ENCODE data around the gene MMP10.
"Not testable (repeated sequence)": the region's sequence is repeated elsewhere in the genome, so short reads cannot be mapped to it uniquely, and the experiment has no call there.

MMP10 gene

GRCh38 chr11:102730944-102731343 lies 49.5 kb downstream of the MMP10 start:
- H3K4me1 ChIP-seq (ENCODE audit: control insufficient read depth, insufficient read depth, low read length); H3K27ac ChIP-seq (ENCODE audit: insufficient read depth, low read depth, low read length, poor library complexity, severe bottlenecking); H3K27me3 ChIP-seq (ENCODE audit: control insufficient read depth, insufficient read depth, low read length, poor library complexity, severe bottlenecking); H3K4me3 ChIP-seq (ENCODE audit: insufficient read depth, low read depth, low read length); H3K9me3 ChIP-seq (ENCODE audit: control insufficient read depth, low read length); H3K36me3 ChIP-seq (ENCODE audit: control insufficient read depth, insufficient read depth, low read length): not testable (repeated sequence)
- whole genome bisulfite sequencing, 2 experiments, result 45 to 48% methylated on average over 8 of the region's 8 CpGs

GRCh38 chr11:102729849-102730815 lies 50.3 kb downstream of the MMP10 start:
- Histone ChIP-seq H3K4me3 (ENCODE audit: insufficient read depth, low read depth, low read length) (no peak overlapping the region), H3K9me3 (ENCODE audit: control insufficient read depth, low read length) (no peaks in the 10 kb centered on the region), H3K4me1 (ENCODE audit: control insufficient read depth, insufficient read depth, low read length) (no peaks in the 10 kb centered on the region), H3K27ac (ENCODE audit: insufficient read depth, low read depth, low read length, poor library complexity, severe bottlenecking) (no peak overlapping the region), H3K36me3 (ENCODE audit: control insufficient read depth, insufficient read depth, low read length) (no peaks in the 10 kb centered on the region), H3K27me3 (ENCODE audit: control insufficient read depth, insufficient read depth, low read length, poor library complexity, severe bottlenecking) (no peaks in the 10 kb centered on the region)
- 92 to 95% methylated on average over 9 of the region's 9 CpGs for WGBS, 2 experiments

- no peak overlapping the region for H3K27ac ChIP-seq (ENCODE audit: insufficient read depth, low read depth, low read length, poor library complexity, severe bottlenecking)
- WGBS, 2 experiments, result 96 to 98% methylated on average over 2 of the region's 2 CpGs
- no peaks in the 10 kb centered on the region for H3K9me3 ChIP-seq (ENCODE audit: control insufficient read depth, low read length)
These were observed 52.5 kb downstream of the MMP10 start for GRCh38 chr11:102727890-102728289.

GRCh38 chr11:102724904-102725500 lies 55.4 kb downstream of the MMP10 start, which contains the start of gene MMP8:
Gene MMP8, minus strand, starts transcription at chr11:102724954. Its CDS starts 99 bp downstream, at chr11:102724855.
- no peaks in the 10 kb centered on the region for H3K36me3 ChIP-seq (ENCODE audit: control insufficient read depth, insufficient read depth, low read length)
- no peaks in the 10 kb centered on the region for H3K9me3 ChIP-seq (ENCODE audit: control insufficient read depth, low read length)
- no peaks in the 10 kb centered on the region for H3K4me1 ChIP-seq (ENCODE audit: control insufficient read depth, insufficient read depth, low read length)
- no peaks in the 10 kb centered on the region for H3K27me3 ChIP-seq (ENCODE audit: control insufficient read depth, insufficient read depth, low read length, poor library complexity, severe bottlenecking)
- WGBS, 2 experiments, result 34 to 36% methylated on average over 2 of the region's 2 CpGs
- H3K27ac ChIP-seq (ENCODE audit: insufficient read depth, low read depth, low read length, poor library complexity, severe bottlenecking), result no peak within 1 kb of the TSS
- no peak within 1 kb of the TSS for H3K4me3 ChIP-seq (ENCODE audit: insufficient read depth, low read depth, low read length)

More at GRCh38 chr11:102727890-102728289, 52.5 kb downstream of the MMP10 start:
- Histone ChIP-seq H3K4me1 (ENCODE audit: control insufficient read depth, insufficient read depth, low read length) (no peaks in the 10 kb centered on the region), H3K27me3 (ENCODE audit: control insufficient read depth, insufficient read depth, low read length, poor library complexity, severe bottlenecking) (no peaks in the 10 kb centered on the region), H3K4me3 (ENCODE audit: insufficient read depth, low read depth, low read length) (no peak overlapping the region), H3K36me3 (ENCODE audit: control insufficient read depth, insufficient read depth, low read length) (no peaks in the 10 kb centered on the region)

- Histone ChIP-seq H3K36me3 (ENCODE audit: control insufficient read depth, insufficient read depth, low read length) (no peaks in the 10 kb centered on the region), H3K4me1 (ENCODE audit: control insufficient read depth, insufficient read depth, low read length) (no peaks in the 10 kb centered on the region), H3K27ac (ENCODE audit: insufficient read depth, low read depth, low read length, poor library complexity, severe bottlenecking) (no peak overlapping the region), H3K9me3 (ENCODE audit: control insufficient read depth, low read length) (no peaks in the 10 kb centered on the region), H3K4me3 (ENCODE audit: insufficient read depth, low read depth, low read length) (no peak overlapping the region), H3K27me3 (ENCODE audit: control insufficient read depth, insufficient read depth, low read length, poor library complexity, severe bottlenecking) (no peaks in the 10 kb centered on the region)
These were observed 57.6 kb downstream of the MMP10 start for GRCh38 chr11:102722821-102723220.

Measured in ectodermal cell (in vitro differentiated cells).